IPS-15b (cell line): Measurements from ENCODE around the gene BAZ1B.

Source experiments
- H3K27me3 ChIP-seq: one replicate; pipeline ENCODE4 v1.6.1; 2013; ENCODE audit warnings: low read length; ENCODE audit not compliant: control insufficient read depth, insufficient read depth
- H3K36me3 ChIP-seq: one replicate; pipeline ENCODE4 v1.6.1; 2013; ENCODE audit warnings: low read length; ENCODE audit not compliant: control insufficient read depth, insufficient read depth
- H3K4me1 ChIP-seq: one replicate; pipeline ENCODE4 v1.6.1; 2013; ENCODE audit warnings: mild to moderate bottlenecking, low read length; ENCODE audit not compliant: control insufficient read depth, insufficient read depth
- H3K4me3 ChIP-seq: one replicate; pipeline ENCODE4 v1.5.1; 2013; ENCODE audit warnings: low read depth, low read length
- H3K9ac ChIP-seq: one replicate; pipeline ENCODE4 v1.6.1; 2013; ENCODE audit warnings: low read depth, mild to moderate bottlenecking, low read length
- H3K9me3 ChIP-seq: one replicate; pipeline ENCODE4 v1.6.1; 2013; ENCODE audit warnings: mild to moderate bottlenecking, low read length; ENCODE audit not compliant: control insufficient read depth, insufficient read depth

Gene BAZ1B

DNA sequence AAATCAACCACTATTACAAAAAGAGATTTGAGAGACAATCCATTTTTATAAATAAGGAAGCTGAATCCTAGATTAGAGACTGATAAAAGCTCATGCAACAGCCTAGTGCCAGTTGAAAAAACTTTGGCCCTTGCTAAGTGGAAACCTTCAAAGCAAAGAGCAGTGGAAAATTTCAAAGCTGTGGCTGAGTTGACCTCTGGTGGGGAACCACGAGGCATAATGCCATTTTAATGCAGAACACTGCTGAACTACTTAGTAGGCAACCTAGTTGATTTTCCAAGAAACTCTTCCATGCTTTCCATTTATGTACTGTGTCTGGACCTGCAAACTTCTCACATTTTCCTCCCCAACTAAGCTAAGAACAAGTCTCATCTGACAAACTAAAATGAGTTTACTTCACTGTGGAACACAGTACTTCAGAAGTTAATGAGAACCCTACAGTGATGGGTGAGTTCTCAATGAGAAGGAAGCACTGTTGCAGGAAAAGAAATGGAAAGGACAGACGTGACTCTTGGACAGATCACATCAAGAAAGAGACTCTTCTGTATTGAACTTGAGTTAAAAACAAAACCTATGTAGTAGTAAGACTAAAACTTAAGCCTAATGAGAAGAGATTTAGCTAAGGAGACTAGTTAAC is 69.0 kb downstream of the BAZ1B start:
- no peaks in the 10 kb centered on the region for H3K27me3 ChIP-seq
- H3K4me1 ChIP-seq = no peaks in the 10 kb centered on the region
- no peak overlapping the region for H3K4me3 ChIP-seq
- H3K9me3 ChIP-seq = no peaks in the 10 kb centered on the region
- H3K36me3 ChIP-seq = peaks cover 36% of the 10 kb centered on the region
- no peak overlapping the region for H3K9ac ChIP-seq

DNA sequence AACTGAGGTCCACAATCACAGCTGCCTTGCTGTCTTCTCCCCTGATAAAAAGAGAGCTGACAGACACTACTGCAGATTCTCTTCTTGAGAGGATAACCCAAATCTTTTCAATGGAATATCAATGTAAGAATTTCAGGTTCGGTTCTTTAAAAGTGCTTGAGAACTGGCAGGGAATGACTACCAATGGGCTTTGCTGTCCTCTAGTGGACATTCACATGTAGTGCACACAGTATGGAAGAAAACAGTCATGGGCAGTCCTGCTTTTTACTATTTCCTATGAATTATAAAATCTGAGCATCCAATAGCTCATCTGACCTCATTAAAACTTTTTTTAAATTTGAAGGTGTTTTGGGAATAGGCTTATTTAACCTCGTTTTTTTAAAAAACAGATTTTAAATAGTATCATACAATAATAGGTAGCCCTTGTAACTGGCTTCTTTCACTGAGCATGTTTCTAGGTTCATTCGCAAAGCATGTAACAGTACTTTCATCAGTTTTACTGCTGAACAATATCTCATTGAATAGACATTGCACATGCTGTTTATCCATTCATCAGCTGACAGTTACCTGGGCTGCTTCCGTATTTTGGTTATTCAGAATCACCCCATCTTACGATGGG is 70.2 kb downstream of the BAZ1B start:
- no peaks in the 10 kb centered on the region for H3K9me3 ChIP-seq
- no peak overlapping the region for H3K4me3 ChIP-seq
- H3K27me3 ChIP-seq = no peaks in the 10 kb centered on the region
- H3K36me3 ChIP-seq = peaks cover 35% of the 10 kb centered on the region
- no peaks in the 10 kb centered on the region for H3K4me1 ChIP-seq
- no peak overlapping the region for H3K9ac ChIP-seq

DNA sequence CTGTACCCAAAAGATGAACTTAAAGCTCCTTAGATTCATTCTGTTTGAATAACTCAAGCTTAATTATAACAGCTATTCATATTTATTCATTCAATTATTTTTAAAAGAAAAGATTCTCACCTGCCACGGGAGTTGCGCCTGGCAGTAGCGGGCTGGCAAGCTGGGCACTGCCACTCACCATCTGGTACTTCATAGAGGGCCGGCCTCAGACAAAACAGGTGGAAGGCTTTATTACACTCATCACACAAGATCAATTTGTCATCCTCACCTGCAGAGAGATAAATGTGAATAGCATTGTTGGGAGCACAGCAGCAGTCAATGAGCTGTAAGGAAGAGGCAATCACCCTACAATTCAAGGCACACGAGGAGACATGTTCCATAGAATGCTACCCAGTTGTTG is 72.7 kb downstream of the BAZ1B start:
- Histone ChIP-seq H3K9ac (no peak overlapping the region), H3K4me1 (no peaks in the 10 kb centered on the region), H3K36me3 (peaks cover 49% of the 10 kb centered on the region)

DNA sequence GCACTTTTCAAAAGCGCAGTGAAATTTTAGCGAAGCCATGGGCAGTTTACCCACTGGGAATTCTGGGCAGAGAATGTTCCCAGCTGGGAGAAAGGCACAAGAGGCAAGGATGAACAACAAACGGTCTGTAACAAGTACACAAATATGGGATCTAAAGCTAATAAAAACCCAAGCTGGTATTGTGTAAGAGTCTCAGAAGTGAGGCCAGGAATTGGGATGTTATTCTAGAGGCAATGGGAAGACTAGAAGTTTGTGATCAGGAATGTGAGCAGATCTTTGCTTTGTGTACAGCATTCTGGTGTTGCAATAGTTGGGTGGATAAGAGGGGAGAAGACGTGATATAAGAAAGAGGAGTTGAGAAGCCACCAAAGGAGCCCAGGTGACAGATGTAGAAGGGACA is 73.5 kb downstream of the BAZ1B start:
- no peaks in the 10 kb centered on the region for H3K27me3 ChIP-seq
- H3K9ac ChIP-seq = no peak overlapping the region
- no peaks in the 10 kb centered on the region for H3K9me3 ChIP-seq
- H3K4me3 ChIP-seq = no peak overlapping the region
- peaks cover 56% of the 10 kb centered on the region for H3K36me3 ChIP-seq
- no peaks in the 10 kb centered on the region for H3K4me1 ChIP-seq

More for the DNA sequence above, 72.7 kb downstream of the BAZ1B start:
- Histone ChIP-seq H3K27me3 (no peaks in the 10 kb centered on the region), H3K9me3 (no peaks in the 10 kb centered on the region), H3K4me3 (no peak overlapping the region)

DNA sequence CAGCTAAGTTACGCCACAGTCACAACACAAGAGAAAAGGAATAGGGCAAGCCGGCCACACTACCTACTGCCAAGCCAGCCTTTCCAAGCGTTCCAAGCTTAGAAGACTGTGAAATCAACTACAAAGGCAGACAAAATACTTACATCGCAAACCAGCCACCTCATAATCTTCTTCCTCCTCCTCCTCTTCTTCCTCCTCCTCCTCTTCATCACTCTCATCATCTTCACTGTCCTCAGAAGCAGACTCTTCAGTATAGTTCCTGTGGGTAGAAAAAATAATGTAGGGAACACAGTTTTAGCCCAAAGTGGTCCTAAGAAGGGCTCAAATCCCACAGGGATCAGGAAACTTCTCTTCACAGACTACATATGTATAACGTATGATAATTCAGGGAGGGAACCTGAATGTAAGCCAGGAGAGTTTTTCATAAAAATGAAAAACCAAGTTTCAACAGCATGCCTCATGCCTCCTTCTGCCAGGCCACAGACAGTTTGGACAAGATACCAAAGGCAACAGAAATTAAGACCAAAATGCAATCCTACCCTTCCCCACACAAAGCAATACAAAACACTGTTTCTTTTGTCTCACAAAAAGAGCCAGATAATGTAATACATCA is 74.9 kb downstream of the BAZ1B start:
- Histone ChIP-seq H3K27me3 (no peaks in the 10 kb centered on the region), H3K9me3 (no peaks in the 10 kb centered on the region), H3K36me3 (peaks cover 70% of the 10 kb centered on the region), H3K4me3 (no peak overlapping the region), H3K9ac (no peak overlapping the region), H3K4me1 (no peaks in the 10 kb centered on the region)

DNA sequence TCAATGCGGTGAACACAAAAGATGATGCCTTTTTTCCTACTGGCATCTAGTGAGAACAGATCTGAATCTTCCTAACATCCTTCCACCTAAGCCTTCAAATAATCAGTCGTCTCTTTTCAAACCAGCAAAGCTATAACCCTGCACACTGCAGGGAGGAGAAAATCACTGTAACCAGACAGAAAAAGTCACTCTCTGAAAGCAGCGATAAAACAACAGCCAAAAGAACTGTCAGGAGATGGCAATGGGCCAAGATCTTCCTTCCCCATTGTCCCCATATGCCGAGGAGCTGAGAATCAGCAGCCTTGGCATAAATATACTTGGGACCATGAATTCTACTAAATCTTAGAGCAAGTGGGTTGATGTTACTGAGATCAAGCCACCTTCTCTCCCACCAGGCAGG is 75.4 kb downstream of the BAZ1B start:
- no peaks in the 10 kb centered on the region for H3K4me1 ChIP-seq
- no peaks in the 10 kb centered on the region for H3K9me3 ChIP-seq
- no peak overlapping the region for H3K9ac ChIP-seq
- no peaks in the 10 kb centered on the region for H3K27me3 ChIP-seq
- H3K4me3 ChIP-seq = no peak overlapping the region
- peaks cover 74% of the 10 kb centered on the region for H3K36me3 ChIP-seq

DNA sequence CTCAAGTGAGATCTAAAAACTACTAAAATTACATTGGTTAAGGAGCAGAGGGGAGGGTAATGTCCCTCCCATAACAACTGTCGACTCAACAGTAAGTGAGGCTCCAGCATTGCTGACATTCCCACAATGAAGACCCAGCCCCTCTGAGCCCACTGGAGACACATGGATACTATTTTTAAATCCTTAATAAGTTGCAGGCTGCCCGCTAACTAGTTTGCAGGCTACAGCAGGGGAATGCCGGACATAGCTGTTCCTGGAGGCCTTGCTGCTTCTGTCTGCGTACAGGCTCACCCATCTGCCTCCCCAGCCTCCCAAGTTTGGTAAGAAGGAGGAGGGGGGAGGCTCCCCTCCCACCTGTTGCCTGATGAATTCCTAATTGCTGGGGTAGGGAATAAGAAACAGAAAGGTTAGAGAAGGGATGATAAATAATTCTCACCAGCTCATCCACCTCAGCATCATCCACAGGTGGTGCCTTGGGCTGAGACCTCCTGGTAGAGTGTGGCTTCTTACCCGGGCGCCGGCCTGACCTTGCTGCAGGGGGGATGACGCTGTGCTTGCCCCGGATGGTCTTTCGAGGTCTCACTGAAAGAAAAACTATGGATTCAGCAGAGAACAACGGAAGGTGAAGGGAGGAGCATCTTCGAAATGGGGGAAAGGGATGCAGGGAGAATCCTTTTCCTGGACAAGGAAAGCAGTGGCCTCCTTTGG is 78.4 kb downstream of the BAZ1B start:
- no peak overlapping the region for H3K9ac ChIP-seq
- no peak overlapping the region for H3K4me3 ChIP-seq
- H3K36me3 ChIP-seq = peaks cover 73% of the 10 kb centered on the region
- H3K9me3 ChIP-seq = no peaks in the 10 kb centered on the region
- H3K27me3 ChIP-seq = no peaks in the 10 kb centered on the region
- H3K4me1 ChIP-seq = no peaks in the 10 kb centered on the region

DNA sequence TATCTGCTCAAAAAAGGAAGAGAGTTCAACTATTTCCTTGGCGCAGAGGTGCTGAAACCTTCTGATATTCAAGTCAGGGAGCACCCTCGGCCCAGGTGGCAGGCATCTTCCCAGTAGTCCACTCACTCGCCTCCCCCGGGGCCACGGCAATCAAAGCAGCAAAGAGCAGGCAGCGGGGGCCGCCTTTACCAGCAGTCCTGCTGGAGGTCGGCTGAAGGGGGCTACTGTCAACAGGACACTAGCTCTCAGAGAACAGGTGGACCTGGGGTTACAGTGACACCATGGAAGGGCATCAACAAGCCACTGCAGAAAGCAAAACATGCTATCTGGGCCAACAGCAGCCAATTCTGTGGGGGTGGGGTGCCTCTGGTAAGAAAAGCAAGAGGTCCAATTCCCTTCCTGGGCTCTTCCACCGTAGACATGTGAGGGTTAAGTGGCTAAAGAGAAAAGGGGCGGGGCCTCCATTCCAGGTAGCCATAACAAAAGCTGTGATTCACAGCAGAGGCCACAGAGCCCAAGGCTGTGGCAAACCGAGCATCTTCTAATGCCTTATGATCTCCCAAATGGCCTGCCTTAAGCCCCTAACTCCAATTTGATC is 79.1 kb downstream of the BAZ1B start:
- Histone ChIP-seq H3K36me3 (peaks cover 68% of the 10 kb centered on the region), H3K4me3 (no peak overlapping the region), H3K4me1 (no peaks in the 10 kb centered on the region), H3K27me3 (no peaks in the 10 kb centered on the region), H3K9ac (no peak overlapping the region), H3K9me3 (no peaks in the 10 kb centered on the region)

DNA sequence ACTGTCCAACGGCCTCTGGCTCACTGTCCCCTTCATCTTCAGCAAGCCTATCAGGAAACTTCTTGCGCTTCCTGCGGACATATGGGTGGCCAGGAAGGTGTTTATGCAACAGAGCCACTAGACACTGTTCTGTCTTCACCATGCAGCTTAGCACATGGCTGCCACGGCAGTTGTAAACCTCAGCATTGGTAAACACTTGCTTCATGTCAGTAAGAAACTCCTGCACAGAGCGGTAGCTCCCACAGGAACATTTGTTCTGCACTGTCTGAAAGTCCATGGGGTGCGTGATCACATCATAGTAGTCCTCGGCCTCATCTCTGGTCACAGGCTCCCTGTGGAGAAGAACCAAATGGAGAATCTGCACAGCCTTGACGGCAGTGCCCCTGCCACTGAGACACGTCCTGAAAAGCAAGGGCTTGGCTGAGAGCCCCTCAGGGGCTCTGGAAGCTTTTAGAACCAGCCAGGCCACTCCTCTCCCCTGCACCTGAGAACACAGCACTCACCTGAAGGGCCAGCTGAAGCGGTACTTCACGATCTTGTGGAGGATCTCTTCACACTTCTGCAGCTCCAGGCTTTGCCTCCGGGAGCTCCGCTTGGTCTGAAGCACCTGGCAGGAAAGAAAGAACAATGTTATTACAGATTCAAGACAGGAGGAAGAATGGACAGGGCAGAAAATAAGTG is 79.7 kb downstream of the BAZ1B start:
- no peaks in the 10 kb centered on the region for H3K9me3 ChIP-seq
- peaks cover 64% of the 10 kb centered on the region for H3K36me3 ChIP-seq
- H3K4me1 ChIP-seq = no peaks in the 10 kb centered on the region
- H3K4me3 ChIP-seq = no peak overlapping the region
- no peaks in the 10 kb centered on the region for H3K27me3 ChIP-seq
- H3K9ac ChIP-seq = no peak overlapping the region

DNA sequence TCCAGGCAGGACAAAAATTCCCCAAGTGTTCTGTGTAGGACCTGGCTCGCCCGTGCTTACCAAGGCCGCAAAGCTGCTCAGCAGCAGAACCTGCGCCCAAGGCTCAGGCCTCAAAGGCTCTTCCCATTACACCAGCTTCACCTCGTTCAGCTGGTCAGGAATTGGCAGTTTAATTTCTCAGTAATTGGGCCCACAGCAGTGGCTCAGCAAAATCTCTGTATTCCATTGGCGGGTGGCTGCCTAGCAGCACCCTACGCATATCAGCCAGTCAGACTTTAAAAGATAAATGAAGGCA is 82.7 kb downstream of the BAZ1B start:
- Histone ChIP-seq H3K9me3 (no peaks in the 10 kb centered on the region), H3K4me3 (no peak overlapping the region), H3K36me3 (peaks cover 46% of the 10 kb centered on the region), H3K27me3 (peaks cover 9% of the 10 kb centered on the region), H3K9ac (no peak overlapping the region), H3K4me1 (no peaks in the 10 kb centered on the region)

DNA sequence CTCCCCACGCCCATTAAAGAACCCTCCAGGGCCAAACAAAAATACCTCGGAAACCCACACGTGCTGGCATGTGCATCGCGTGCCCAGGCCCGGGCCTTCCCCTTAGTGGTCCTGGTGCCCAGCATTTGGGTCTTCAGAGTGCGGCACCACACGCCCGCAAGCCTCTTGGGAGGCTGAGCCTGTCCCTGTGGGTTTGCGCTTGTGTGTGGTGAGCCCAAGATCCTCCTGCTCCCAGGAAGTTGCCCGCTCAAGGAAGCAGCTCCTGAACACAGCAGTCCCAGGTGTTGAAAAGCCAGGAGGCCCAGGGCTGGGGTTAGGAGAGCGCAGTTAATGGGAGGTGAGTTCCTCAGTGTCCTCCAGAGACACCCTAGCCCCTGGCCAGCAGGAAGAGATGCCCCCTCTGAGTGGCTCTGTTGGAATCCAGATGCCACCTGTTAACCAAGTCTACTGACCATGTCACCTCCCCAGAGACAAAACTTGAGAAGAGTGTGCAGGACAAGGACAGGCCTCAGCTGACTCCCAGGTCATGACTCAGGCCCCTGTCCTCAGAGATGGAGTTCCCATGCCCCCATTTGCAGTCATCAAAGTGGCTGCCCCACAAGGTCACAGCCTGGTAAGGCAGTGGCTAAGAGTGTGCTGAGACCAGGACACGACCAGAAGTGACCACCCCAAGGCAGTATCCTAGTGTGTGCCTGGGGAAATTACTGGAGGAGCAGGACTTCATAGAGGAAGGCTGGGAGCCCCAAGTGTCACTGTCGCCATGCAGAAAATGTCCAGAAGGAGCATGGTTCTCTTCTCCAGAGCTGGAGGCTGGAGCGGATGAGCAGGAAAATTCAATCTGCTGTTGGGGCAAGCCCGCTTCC is 83.3 kb downstream of the BAZ1B start:
- peaks cover 40% of the 10 kb centered on the region for H3K36me3 ChIP-seq
- no peaks in the 10 kb centered on the region for H3K9me3 ChIP-seq
- no peaks in the 10 kb centered on the region for H3K4me1 ChIP-seq
- H3K9ac ChIP-seq = no peak overlapping the region
- no peak overlapping the region for H3K4me3 ChIP-seq
- H3K27me3 ChIP-seq = peaks cover 9% of the 10 kb centered on the region
